Glutamatergic neuron (in vitro differentiated cells): ENCODE data around the gene ADGRL2. TPM values are rescaled to one million over a fixed set of nuclear protein-coding genes. Genes with fewer than 3 reads are reported as not detected.

Experiments
- DNase-seq: peaks from one replicate; pipeline ENCODE4 v3.0.0; 2022
- H3K27ac Mint-ChIP-seq: one replicate; pipeline ENCODE4 v1.8.0; 2020; ENCODE audit warnings: mild to moderate bottlenecking, mixed read lengths, inconsistent platforms; ENCODE audit not compliant: unreplicated experiment
- H3K27me3 Mint-ChIP-seq: one replicate; pipeline ENCODE4 v1.8.0; 2020; ENCODE audit warnings: mild to moderate bottlenecking, moderate library complexity, mixed read lengths, inconsistent platforms; ENCODE audit not compliant: unreplicated experiment
- H3K36me3 Mint-ChIP-seq: one replicate; pipeline ENCODE4 v1.8.0; 2020; ENCODE audit warnings: mild to moderate bottlenecking, mixed read lengths, inconsistent platforms; ENCODE audit not compliant: unreplicated experiment
- H3K4me1 Mint-ChIP-seq: one replicate; pipeline ENCODE4 v1.8.0; 2020; ENCODE audit warnings: mild to moderate bottlenecking, low read depth, mixed read lengths, inconsistent platforms; ENCODE audit not compliant: unreplicated experiment
- H3K4me3 Mint-ChIP-seq: one replicate; pipeline ENCODE4 v1.8.0; 2020; ENCODE audit warnings: mild to moderate bottlenecking, mixed read lengths, inconsistent platforms; ENCODE audit not compliant: unreplicated experiment
- H3K9me3 Mint-ChIP-seq: one replicate; pipeline ENCODE4 v1.8.0; 2020; ENCODE audit warnings: mild to moderate bottlenecking, moderate library complexity, mixed read lengths, inconsistent platforms; ENCODE audit not compliant: unreplicated experiment
- total RNA-seq: library from RNA; stranded (reverse); fragmentation: NEBNext Ultra II Directional; extraction: Animal tissue kit (Norgen Biotek cat#: 25700); gene quantifications from one replicate; pipeline ENCODE4 v1.2.1, GENCODE V29; 2021; ENCODE audit not compliant: unreplicated experiment
- TF ChIP-seq, protein P1 (sequence below): fragments of 200-600 bp; sonication (generic); IDR thresholded peaks from one replicate; pipeline ENCODE4 v1.5.0; 2021; ENCODE audit not compliant: partially characterized antibody, unreplicated experiment

Gene ADGRL2
- total RNA-seq, 1 donor from 2014 or later = 71.2 TPM

- DNase-seq = no peak
- no peak overlapping the region for H3K27ac Mint-ChIP-seq
- H3K36me3 Mint-ChIP-seq = no peaks in the 10 kb centered on the region
- H3K27me3 Mint-ChIP-seq = peaks cover 3% of the 10 kb centered on the region
- no peak overlapping the region for H3K4me3 Mint-ChIP-seq
- TF ChIP-seq, protein P1, sequence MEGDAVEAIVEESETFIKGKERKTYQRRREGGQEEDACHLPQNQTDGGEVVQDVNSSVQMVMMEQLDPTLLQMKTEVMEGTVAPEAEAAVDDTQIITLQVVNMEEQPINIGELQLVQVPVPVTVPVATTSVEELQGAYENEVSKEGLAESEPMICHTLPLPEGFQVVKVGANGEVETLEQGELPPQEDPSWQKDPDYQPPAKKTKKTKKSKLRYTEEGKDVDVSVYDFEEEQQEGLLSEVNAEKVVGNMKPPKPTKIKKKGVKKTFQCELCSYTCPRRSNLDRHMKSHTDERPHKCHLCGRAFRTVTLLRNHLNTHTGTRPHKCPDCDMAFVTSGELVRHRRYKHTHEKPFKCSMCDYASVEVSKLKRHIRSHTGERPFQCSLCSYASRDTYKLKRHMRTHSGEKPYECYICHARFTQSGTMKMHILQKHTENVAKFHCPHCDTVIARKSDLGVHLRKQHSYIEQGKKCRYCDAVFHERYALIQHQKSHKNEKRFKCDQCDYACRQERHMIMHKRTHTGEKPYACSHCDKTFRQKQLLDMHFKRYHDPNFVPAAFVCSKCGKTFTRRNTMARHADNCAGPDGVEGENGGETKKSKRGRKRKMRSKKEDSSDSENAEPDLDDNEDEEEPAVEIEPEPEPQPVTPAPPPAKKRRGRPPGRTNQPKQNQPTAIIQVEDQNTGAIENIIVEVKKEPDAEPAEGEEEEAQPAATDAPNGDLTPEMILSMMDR = no peak
- peaks cover 6% of the 10 kb centered on the region for H3K4me1 Mint-ChIP-seq
- H3K9me3 Mint-ChIP-seq = no peaks in the 10 kb centered on the region
These were observed 22.3 kb downstream of the ADGRL2 start for GRCh38 chr1:81823082-81823481.

DNA sequence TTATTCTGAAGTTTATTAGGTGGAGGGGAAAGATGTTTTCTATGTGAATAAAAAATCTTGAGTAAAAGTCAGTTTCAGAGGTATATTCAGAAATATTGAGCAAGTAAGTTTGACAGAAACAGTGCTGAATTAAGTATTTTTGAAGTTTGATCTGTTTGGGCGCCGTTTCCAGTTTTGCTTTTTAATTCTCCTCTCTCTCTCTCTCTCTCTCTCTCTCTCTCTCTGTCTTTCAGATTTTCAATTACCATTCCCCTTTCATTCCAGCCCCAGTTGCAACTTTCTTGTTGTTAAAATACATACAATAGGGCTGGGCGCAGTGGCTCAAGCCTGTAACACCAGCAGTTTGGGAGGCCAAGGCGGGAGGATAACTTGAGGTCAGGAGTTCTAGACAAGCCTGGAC is 24.0 kb downstream of the ADGRL2 start:
- Mint-ChIP-seq H3K4me3 (no peak overlapping the region), H3K27ac (no peak overlapping the region), H3K27me3 (peaks cover 3% of the 10 kb centered on the region), H3K4me1 (no peaks in the 10 kb centered on the region), H3K9me3 (no peaks in the 10 kb centered on the region), H3K36me3 (no peaks in the 10 kb centered on the region)
- no peak for DNase-seq
- TF ChIP-seq, protein P1 = no peak

DNA sequence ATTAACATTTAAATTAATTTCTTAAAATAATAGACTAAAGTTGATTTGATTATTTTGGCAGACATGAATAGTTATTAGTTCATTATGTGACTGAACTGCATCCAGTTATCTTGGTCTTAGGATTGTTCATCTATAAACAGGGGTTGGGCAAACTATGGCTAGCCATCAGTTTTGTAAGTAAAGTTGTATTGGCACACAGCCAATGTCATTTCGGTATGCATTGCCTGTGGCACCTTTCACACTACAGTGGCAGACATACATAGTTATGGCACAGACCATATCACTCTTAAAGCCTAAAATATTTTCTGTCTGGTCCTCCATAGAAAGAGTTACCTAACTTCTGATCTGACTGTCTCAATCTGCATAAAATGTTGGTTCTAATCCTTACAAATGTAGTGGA is 27.2 kb downstream of the ADGRL2 start:
- Mint-ChIP-seq H3K4me3 (no peak overlapping the region), H3K4me1 (peaks cover 5% of the 10 kb centered on the region), H3K27me3 (peaks cover 3% of the 10 kb centered on the region), H3K27ac (no peak overlapping the region), H3K9me3 (no peaks in the 10 kb centered on the region), H3K36me3 (no peaks in the 10 kb centered on the region)
- DNase-seq = no peak
- TF ChIP-seq, protein P1 = no peak

DNA sequence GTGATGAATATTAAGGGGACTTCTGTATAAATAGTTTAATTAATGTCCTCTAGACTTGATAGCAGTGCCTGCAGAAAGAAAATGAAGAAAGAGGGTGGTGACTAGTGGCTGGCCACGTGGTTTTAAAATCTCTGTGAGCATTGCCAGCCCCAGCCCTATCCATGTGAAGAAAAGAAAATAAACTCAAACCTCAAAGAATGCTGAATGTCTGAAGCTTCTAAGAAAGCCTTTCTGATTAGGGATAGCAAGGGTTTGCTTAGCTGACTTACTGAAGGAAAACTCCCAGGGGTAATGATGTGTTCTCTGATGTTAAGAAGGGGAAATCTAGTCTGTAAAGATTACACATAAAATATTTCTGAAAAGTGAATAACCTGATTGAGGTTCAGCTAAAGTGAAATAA is 31.8 kb downstream of the ADGRL2 start:
- no peak for DNase-seq
- H3K36me3 Mint-ChIP-seq = no peaks in the 10 kb centered on the region
- no peaks in the 10 kb centered on the region for H3K9me3 Mint-ChIP-seq
- H3K4me3 Mint-ChIP-seq = no peak overlapping the region
- TF ChIP-seq, protein P1 = no peak
- peaks cover 2% of the 10 kb centered on the region for H3K27me3 Mint-ChIP-seq
- peaks cover 24% of the 10 kb centered on the region for H3K4me1 Mint-ChIP-seq
- no peak overlapping the region for H3K27ac Mint-ChIP-seq

GRCh38 chr1:81833722-81834121 is 33.0 kb downstream of the ADGRL2 start:
- Mint-ChIP-seq H3K4me1 (peaks cover 24% of the 10 kb centered on the region), H3K27ac (no peak overlapping the region), H3K27me3 (peaks cover 2% of the 10 kb centered on the region), H3K36me3 (no peaks in the 10 kb centered on the region), H3K4me3 (no peak overlapping the region), H3K9me3 (no peaks in the 10 kb centered on the region)
- DNase-seq = no peak
- TF ChIP-seq, protein P1 = no peak
